ENCODE results near the gene MTUS2. TPM values are rescaled to one million over a fixed set of nuclear protein-coding genes. Genes with fewer than 3 reads are reported as not detected.

MTUS2 gene
- total RNA-seq, 2 donors from 2014 or later = 0.11 TPM; not detected in 1

GRCh38 chr13:29511980-29512379, 691.8 kb downstream of the MTUS2 start:
- no peak overlapping the region for H3K4me3 Mint-ChIP-seq
- ATAC-seq (replicated peaks) = no peak
- H3K36me3 Mint-ChIP-seq (ENCODE audit: low read depth) = peaks cover 75% of the 10 kb centered on the region
- H3K9me3 Mint-ChIP-seq = no peaks in the 10 kb centered on the region
- no peaks in the 10 kb centered on the region for H3K4me1 Mint-ChIP-seq
- no peak overlapping the region for H3K27ac Mint-ChIP-seq
- no peaks in the 10 kb centered on the region for H3K27me3 Mint-ChIP-seq

GRCh38 chr13:29513002-29513980, 693.2 kb downstream of the MTUS2 start:
- no peaks in the 10 kb centered on the region for H3K4me1 Mint-ChIP-seq
- no peaks in the 10 kb centered on the region for H3K27me3 Mint-ChIP-seq
- peaks cover 82% of the 10 kb centered on the region for H3K36me3 Mint-ChIP-seq (ENCODE audit: low read depth)
- no peaks in the 10 kb centered on the region for H3K9me3 Mint-ChIP-seq
- no peak for ATAC-seq (replicated peaks)
- H3K4me3 Mint-ChIP-seq = no peak overlapping the region
- H3K27ac Mint-ChIP-seq = peak overlapping the region; percentile 48

GRCh38 chr13:29513981-29514719, 694.0 kb downstream of the MTUS2 start:
- H3K36me3 Mint-ChIP-seq (ENCODE audit: low read depth) = peaks cover 82% of the 10 kb centered on the region
- ATAC-seq (replicated peaks) = no peak
- no peak overlapping the region for H3K4me3 Mint-ChIP-seq
- peak overlapping the region; percentile 48 for H3K27ac Mint-ChIP-seq
- H3K27me3 Mint-ChIP-seq = no peaks in the 10 kb centered on the region
- no peaks in the 10 kb centered on the region for H3K9me3 Mint-ChIP-seq
- H3K4me1 Mint-ChIP-seq = no peaks in the 10 kb centered on the region

GRCh38 chr13:29514720-29515310, 694.7 kb downstream of the MTUS2 start:
- H3K4me3 Mint-ChIP-seq = no peak overlapping the region

GRCh38 chr13:29515372-29515771, 695.2 kb downstream of the MTUS2 start:
- ATAC-seq (replicated peaks) = no peak
- no peaks in the 10 kb centered on the region for H3K27me3 Mint-ChIP-seq
- no peaks in the 10 kb centered on the region for H3K9me3 Mint-ChIP-seq
- peaks cover 92% of the 10 kb centered on the region for H3K36me3 Mint-ChIP-seq (ENCODE audit: low read depth)
- peaks cover 5% of the 10 kb centered on the region for H3K4me1 Mint-ChIP-seq
- no peak overlapping the region for H3K4me3 Mint-ChIP-seq
- no peak overlapping the region for H3K27ac Mint-ChIP-seq

More at GRCh38 chr13:29514720-29515310, 694.7 kb downstream of the MTUS2 start:
- ATAC-seq (replicated peaks) = no peak
- H3K4me1 Mint-ChIP-seq = peaks cover 1% of the 10 kb centered on the region
- no peaks in the 10 kb centered on the region for H3K9me3 Mint-ChIP-seq
- no peak overlapping the region for H3K27ac Mint-ChIP-seq
- no peaks in the 10 kb centered on the region for H3K27me3 Mint-ChIP-seq
- H3K36me3 Mint-ChIP-seq (ENCODE audit: low read depth) = peaks cover 86% of the 10 kb centered on the region

- ATAC-seq (replicated peaks) = no peak
- Mint-ChIP-seq H3K4me1 (peaks cover 5% of the 10 kb centered on the region), H3K36me3 (ENCODE audit: low read depth) (peaks cover 96% of the 10 kb centered on the region), H3K4me3 (no peak overlapping the region), H3K27me3 (no peaks in the 10 kb centered on the region), H3K9me3 (no peaks in the 10 kb centered on the region), H3K27ac (no peak overlapping the region)
Observed at GRCh38 chr13:29516012-29516411, 695.9 kb downstream of the MTUS2 start.

GRCh38 chr13:29516880-29517279, 696.7 kb downstream of the MTUS2 start:
- Mint-ChIP-seq H3K36me3 (ENCODE audit: low read depth) (peaks cover 96% of the 10 kb centered on the region), H3K4me3 (no peak overlapping the region), H3K27ac (no peak overlapping the region), H3K9me3 (no peaks in the 10 kb centered on the region), H3K27me3 (no peaks in the 10 kb centered on the region), H3K4me1 (peaks cover 5% of the 10 kb centered on the region)
- ATAC-seq (replicated peaks) = no peak

- Mint-ChIP-seq H3K27me3 (no peaks in the 10 kb centered on the region), H3K9me3 (no peaks in the 10 kb centered on the region), H3K4me3 (no peak overlapping the region), H3K4me1 (peaks cover 5% of the 10 kb centered on the region), H3K27ac (no peak overlapping the region), H3K36me3 (ENCODE audit: low read depth) (peaks cover 98% of the 10 kb centered on the region)
- no peak for ATAC-seq (replicated peaks)
Observed at GRCh38 chr13:29519921-29520320, 699.8 kb downstream of the MTUS2 start.

GRCh38 chr13:29520671-29521070, 700.5 kb downstream of the MTUS2 start:
- ATAC-seq (replicated peaks) = no peak
- peaks cover 5% of the 10 kb centered on the region for H3K4me1 Mint-ChIP-seq
- H3K4me3 Mint-ChIP-seq = no peak overlapping the region
- H3K27ac Mint-ChIP-seq = no peak overlapping the region
- H3K27me3 Mint-ChIP-seq = no peaks in the 10 kb centered on the region
- no peaks in the 10 kb centered on the region for H3K9me3 Mint-ChIP-seq
- peaks cover 99% of the 10 kb centered on the region for H3K36me3 Mint-ChIP-seq (ENCODE audit: low read depth)

- no peak for ATAC-seq (replicated peaks)
- Mint-ChIP-seq H3K36me3 (ENCODE audit: low read depth) (peaks cover 97% of the 10 kb centered on the region), H3K27me3 (no peaks in the 10 kb centered on the region), H3K4me3 (no peak overlapping the region), H3K4me1 (peaks cover 5% of the 10 kb centered on the region), H3K27ac (no peak overlapping the region), H3K9me3 (no peaks in the 10 kb centered on the region)
Observed at GRCh38 chr13:29521336-29521735, 701.2 kb downstream of the MTUS2 start.

GRCh38 chr13:29522044-29522685, 702.0 kb downstream of the MTUS2 start:
- Mint-ChIP-seq H3K4me3 (no peak overlapping the region), H3K27ac (no peak overlapping the region), H3K36me3 (ENCODE audit: low read depth) (peaks cover 97% of the 10 kb centered on the region), H3K27me3 (no peaks in the 10 kb centered on the region), H3K4me1 (peaks cover 5% of the 10 kb centered on the region), H3K9me3 (no peaks in the 10 kb centered on the region)
- no peak for ATAC-seq (replicated peaks)

GRCh38 chr13:29523199-29523961, 703.2 kb downstream of the MTUS2 start:
- ATAC-seq (replicated peaks) = no peak
- no peak overlapping the region for H3K27ac Mint-ChIP-seq
- H3K4me3 Mint-ChIP-seq = no peak overlapping the region
- H3K9me3 Mint-ChIP-seq = no peaks in the 10 kb centered on the region
- peaks cover 97% of the 10 kb centered on the region for H3K36me3 Mint-ChIP-seq (ENCODE audit: low read depth)
- H3K4me1 Mint-ChIP-seq = peaks cover 5% of the 10 kb centered on the region
- H3K27me3 Mint-ChIP-seq = no peaks in the 10 kb centered on the region

- ATAC-seq (replicated peaks) = no peak
- peaks cover 5% of the 10 kb centered on the region for H3K4me1 Mint-ChIP-seq
- H3K27ac Mint-ChIP-seq = no peak overlapping the region
- H3K27me3 Mint-ChIP-seq = no peaks in the 10 kb centered on the region
- peaks cover 97% of the 10 kb centered on the region for H3K36me3 Mint-ChIP-seq (ENCODE audit: low read depth)
- H3K9me3 Mint-ChIP-seq = no peaks in the 10 kb centered on the region
- no peak overlapping the region for H3K4me3 Mint-ChIP-seq
Observed at GRCh38 chr13:29524176-29524575, 704.0 kb downstream of the MTUS2 start.
